ENCODE results near the gene IFIH1. TPM values are rescaled to one million over a fixed set of nuclear protein-coding genes. Genes with fewer than 3 reads are reported as not detected.
A peak's percentile ranks its signal among the peaks of the same experiment; 100 is the strongest.

IFIH1 gene
- total RNA-seq, 2 experiments from 2014 or later, result 28.7 to 29.1 TPM

DNA sequence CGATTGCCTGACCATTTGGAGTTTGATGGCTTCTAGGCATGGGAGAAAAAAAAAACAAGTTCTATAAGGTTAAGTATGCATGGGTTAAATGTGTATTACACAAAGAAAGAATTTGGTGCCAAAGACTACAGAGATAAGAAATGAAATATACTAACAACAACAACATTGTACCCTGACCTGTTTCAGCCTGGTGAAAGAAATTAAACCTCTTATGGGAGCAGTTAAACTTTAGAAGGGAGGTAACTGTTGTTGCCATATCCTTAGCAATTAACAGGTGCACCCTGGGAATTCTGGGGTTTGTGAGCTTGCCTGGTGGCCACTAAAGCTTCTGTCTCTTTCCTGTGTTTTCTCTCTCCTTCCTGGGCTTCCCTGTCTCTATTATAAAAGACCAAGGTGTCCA lies 6.5 kb upstream of the IFIH1 start:
- POLR2A ChIA-PET, result no interaction called here
- no peak overlapping the region for H3K27ac Mint-ChIP-seq
- intact Hi-C loops (cut with micrococcal nuclease), result no loop called here
- no peak for ATAC-seq
- TF ChIP-seq, protein P1, sequence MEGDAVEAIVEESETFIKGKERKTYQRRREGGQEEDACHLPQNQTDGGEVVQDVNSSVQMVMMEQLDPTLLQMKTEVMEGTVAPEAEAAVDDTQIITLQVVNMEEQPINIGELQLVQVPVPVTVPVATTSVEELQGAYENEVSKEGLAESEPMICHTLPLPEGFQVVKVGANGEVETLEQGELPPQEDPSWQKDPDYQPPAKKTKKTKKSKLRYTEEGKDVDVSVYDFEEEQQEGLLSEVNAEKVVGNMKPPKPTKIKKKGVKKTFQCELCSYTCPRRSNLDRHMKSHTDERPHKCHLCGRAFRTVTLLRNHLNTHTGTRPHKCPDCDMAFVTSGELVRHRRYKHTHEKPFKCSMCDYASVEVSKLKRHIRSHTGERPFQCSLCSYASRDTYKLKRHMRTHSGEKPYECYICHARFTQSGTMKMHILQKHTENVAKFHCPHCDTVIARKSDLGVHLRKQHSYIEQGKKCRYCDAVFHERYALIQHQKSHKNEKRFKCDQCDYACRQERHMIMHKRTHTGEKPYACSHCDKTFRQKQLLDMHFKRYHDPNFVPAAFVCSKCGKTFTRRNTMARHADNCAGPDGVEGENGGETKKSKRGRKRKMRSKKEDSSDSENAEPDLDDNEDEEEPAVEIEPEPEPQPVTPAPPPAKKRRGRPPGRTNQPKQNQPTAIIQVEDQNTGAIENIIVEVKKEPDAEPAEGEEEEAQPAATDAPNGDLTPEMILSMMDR (IDR thresholded peaks at IDR 0.05), result no peak
- no peak overlapping the region for H3K4me3 Mint-ChIP-seq
- no peak for DNase-seq
- no peaks in the 10 kb centered on the region for H3K27me3 Mint-ChIP-seq
- H3K4me1 Mint-ChIP-seq (ENCODE audit: low read depth), result peaks cover 13% of the 10 kb centered on the region
- CTCF ChIA-PET, result interaction anchor here (0.8 kb wide), 1 partner anchor 9 kb away, joined by 3 read pairs; no protein-coding TSS in a partner anchor
- no peaks in the 10 kb centered on the region for H3K9me3 Mint-ChIP-seq
- H3K36me3 Mint-ChIP-seq (ENCODE audit: low read depth), result no peaks in the 10 kb centered on the region

DNA sequence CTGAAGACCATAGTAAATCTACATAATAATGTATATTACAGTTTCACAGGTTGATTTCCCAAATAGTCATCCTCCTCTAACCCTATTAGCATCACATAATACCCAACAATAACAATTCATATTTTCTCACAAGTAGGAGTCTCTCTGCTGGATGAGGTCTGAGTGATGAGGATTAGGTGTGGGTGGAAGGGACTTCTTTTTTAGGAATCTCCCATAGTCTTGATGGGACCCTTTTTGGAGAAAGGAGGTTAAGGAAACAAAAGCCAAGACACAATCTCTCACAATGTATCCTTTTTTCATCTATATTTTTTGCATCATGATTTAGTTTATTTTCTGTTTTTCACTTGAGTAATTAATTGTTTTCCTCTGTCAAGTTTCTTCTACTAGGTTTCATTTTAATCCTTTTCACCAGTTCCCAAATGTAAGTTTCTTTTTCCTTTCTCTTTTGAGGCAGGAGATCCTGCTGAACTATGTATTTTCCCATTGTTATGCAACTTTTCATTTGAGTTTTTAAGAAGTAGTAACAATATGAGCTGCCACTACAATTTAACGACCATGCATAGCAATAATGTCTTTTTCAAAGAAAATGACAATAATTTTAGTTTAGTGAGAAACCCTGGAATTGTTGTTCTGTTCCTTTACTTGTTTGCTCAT lies 2.5 kb upstream of the IFIH1 start:
- H3K27me3 Mint-ChIP-seq, result no peaks in the 10 kb centered on the region
- intact Hi-C loops (cut with micrococcal nuclease), result no loop called here
- no peak overlapping the region for H3K27ac Mint-ChIP-seq
- POLR2A ChIA-PET, result no interaction called here
- DNase-seq (no peak), ATAC-seq (no peak)
- CTCF ChIA-PET, result interaction anchor here (1.0 to 3.6 kb wide), 3 partner anchors 14 to 101 kb away, joined by 3 to 40 read pairs (median 4); no protein-coding TSS in a partner anchor
- no peak overlapping the region for H3K4me3 Mint-ChIP-seq
- H3K36me3 Mint-ChIP-seq (ENCODE audit: low read depth), result peaks cover 3% of the 10 kb centered on the region
- TF ChIP-seq, protein P1 (IDR thresholded peaks at IDR 0.05), result no peak
- H3K4me1 Mint-ChIP-seq (ENCODE audit: low read depth), result peaks cover 34% of the 10 kb centered on the region
- H3K9me3 Mint-ChIP-seq, result no peaks in the 10 kb centered on the region

DNA sequence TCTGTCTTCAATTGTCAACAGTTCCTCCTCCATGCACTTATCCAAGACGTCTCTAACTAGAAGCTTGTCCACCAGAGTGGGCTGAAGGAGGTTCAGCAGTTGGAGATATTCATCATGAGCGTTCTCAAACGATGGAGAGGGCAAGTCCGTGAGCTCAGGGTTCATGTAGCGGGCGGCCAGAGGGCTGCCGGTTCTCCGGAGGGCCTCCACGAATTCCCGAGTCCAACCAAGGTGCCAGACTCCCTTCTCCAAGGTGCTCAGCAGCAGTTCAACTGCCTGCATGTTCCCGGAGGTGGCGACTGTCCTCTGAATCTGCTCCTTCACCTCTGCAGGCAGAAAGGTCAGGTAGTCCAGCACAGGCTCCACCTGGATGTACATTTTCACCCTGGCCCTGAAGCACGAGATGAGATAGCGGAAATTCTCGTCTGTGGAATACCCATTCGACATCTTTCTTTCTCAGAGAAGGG lies 590 bp downstream of the IFIH1 start:
- TF ChIP-seq, protein P1 (IDR thresholded peaks at IDR 0.05), result no peak
- Mint-ChIP-seq H3K27ac (peak overlapping the region; percentile 95), H3K9me3 (no peaks in the 10 kb centered on the region), H3K4me1 (ENCODE audit: low read depth) (peaks cover 50% of the 10 kb centered on the region), H3K4me3 (peak overlapping the region; percentile 82), H3K36me3 (ENCODE audit: low read depth) (peaks cover 16% of the 10 kb centered on the region), H3K27me3 (no peaks in the 10 kb centered on the region)
- intact Hi-C loops (cut with micrococcal nuclease), result no loop called here
- ATAC-seq, result peak; percentile 12
- POLR2A ChIA-PET, result interaction anchor here (1.2 to 2.4 kb wide), 5 partner anchors 9 to 25 kb away, joined by 3 to 14 read pairs (median 9); no protein-coding TSS in a partner anchor
- CTCF ChIA-PET, result interaction anchor here (1.0 to 3.6 kb wide), 5 partner anchors 9 to 98 kb away, joined by 3 to 40 read pairs (median 5); no protein-coding TSS in a partner anchor
- DNase-seq, result peak; percentile 30

DNA sequence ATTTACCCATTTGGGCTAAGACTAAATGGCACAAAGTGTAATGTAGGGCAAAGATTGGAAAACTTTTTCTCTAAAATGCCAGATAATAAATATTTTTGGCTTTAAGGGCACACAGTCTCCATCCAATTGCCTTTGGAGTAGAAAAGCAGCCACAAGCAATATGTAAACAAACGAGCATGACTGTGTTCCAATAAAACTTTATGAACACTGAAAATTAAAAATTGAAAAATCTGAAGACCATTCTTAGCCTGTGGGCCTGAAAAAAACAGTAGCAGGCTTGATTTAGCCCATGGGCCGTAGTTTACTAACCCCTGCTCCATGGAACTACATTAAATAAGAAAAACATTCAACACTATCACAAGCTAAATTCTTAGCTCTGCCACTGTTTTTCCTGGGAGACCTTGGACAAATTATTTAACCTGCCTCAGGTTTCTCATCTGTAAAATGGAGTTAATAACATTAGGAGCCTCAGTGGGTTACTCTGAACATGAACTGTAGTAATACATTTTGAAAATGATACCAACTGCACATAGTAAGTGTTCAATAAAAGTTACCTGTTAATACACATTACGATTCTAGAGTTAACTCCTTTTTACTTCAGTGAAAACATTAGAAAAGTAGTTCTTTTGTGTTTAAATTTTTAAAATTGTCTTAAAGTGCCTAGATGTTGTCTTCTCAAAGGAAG lies 1.3 kb downstream of the IFIH1 start:
- H3K9me3 Mint-ChIP-seq, result no peaks in the 10 kb centered on the region

More for the DNA sequence above, 1.3 kb downstream of the IFIH1 start:
- ChIA-PET CTCF (interaction anchor here (1.0 to 3.6 kb wide), 3 partner anchors 11 to 97 kb away, joined by 3 to 40 read pairs (median 8); no protein-coding TSS in a partner anchor), POLR2A (interaction anchor here (1.2 to 2.4 kb wide), 4 partner anchors 8 to 26 kb away, joined by 3 to 14 read pairs (median 10); no protein-coding TSS in a partner anchor)
- TF ChIP-seq, protein P1 (IDR thresholded peaks at IDR 0.05), result no peak
- intact Hi-C loops (cut with micrococcal nuclease), result no loop called here
- no peaks in the 10 kb centered on the region for H3K27me3 Mint-ChIP-seq
- DNase-seq (no peak), ATAC-seq (no peak)
- H3K4me3 Mint-ChIP-seq, result peak overlapping the region; percentile 82
- peak overlapping the region; percentile 95 for H3K27ac Mint-ChIP-seq
- H3K36me3 Mint-ChIP-seq (ENCODE audit: low read depth), result peaks cover 16% of the 10 kb centered on the region
- peaks cover 52% of the 10 kb centered on the region for H3K4me1 Mint-ChIP-seq (ENCODE audit: low read depth)

Measured in activated CD8-positive, alpha-beta T cell treated with anti-CD3 and anti-CD28 coated beads for 36 hours (primary cell).